ENCODE data around the gene TPRN. TPM values are rescaled to one million over a fixed set of nuclear protein-coding genes. Genes with fewer than 3 reads are reported as not detected.

TPRN gene
- total RNA-seq, 1 experiment from 2014 or later = 43.1 TPM

DNA sequence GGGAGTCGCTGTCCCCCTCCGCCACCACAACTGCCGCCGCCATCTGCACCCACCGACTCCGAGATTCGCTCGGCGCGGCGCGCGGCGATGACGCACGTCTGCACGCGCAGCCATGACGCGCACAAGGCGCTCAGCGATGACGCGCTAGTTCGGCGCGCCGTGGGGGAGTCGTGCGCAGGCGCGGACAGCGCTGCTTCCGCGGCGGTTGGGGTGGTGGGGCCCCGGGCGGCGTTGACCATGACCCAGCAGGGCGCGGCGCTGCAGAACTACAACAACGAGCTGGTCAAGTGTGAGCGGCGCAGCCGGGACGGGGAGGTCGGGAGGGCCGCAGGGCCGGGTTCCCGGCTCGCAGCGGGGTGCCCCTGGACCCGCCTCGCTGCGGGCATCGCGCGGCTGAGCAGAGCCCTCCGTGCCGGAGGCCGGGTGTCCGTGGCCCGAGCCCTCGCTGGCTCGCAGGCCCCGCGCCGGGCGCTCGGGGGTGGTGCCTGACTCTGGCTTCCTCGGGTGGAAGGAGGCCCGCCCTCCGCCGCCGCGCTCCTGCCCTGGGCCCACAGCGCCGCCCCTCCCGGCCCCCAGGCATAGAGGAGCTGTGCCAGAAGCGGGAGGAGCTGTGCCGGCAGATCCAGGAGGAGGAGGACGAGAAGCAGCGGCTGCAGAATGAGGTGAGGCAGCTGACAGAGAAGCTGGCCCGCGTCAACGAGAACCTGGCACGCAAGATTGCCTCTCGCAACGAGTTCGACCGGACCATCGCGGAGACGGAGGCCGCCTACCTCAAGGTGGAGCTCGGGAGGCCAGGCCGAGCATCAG is 11.8 kb downstream of the TPRN start, which contains the start of the genes ANAPC2 and SSNA1 (continued):
- TF ChIP-seq PREB (CRISPR knock-in tag; IDR thresholded peaks at IDR 0.05; ENCODE audit: borderline replicate concordance) (0 out of 2 replicates have a peak, but pooled peaks have one; percentile 27), NR1H2 (CRISPR knock-in tag; IDR thresholded peaks at IDR 0.05) (no peak), TEAD1 (CRISPR knock-in tag; IDR thresholded peaks at IDR 0.05) (peak; percentile 55; the same call in 1 of the 2 replicates), ELF4 (CRISPR knock-in tag; IDR thresholded peaks at IDR 0.05; ENCODE audit: low read depth) (no peak), MLX (CRISPR knock-in tag; IDR thresholded peaks at IDR 0.05) (no peak), NFYB (CRISPR knock-in tag; conservative IDR thresholded peaks at IDR 0.05; ENCODE audit: low read depth) (no peak), RORB (CRISPR knock-in tag; IDR thresholded peaks at IDR 0.05) (no peak), RELA (CRISPR knock-in tag; IDR thresholded peaks at IDR 0.05; ENCODE audit: borderline replicate concordance) (peak; percentile 85; the same call in 1 of the 2 replicates), IRF2 (CRISPR knock-in tag; IDR thresholded peaks at IDR 0.05; ENCODE audit: borderline replicate concordance, low read depth) (no peak), ZNF512 (CRISPR knock-in tag; IDR thresholded peaks at IDR 0.05; ENCODE audit: borderline replicate concordance) (no peak), NFE2L1 (CRISPR knock-in tag; IDR thresholded peaks at IDR 0.05) (no peak), MAX (CRISPR knock-in tag; IDR thresholded peaks at IDR 0.05) (peak; percentile 87; the same call in 1 of the 2 replicates), SP1 (CRISPR knock-in tag; conservative IDR thresholded peaks at IDR 0.05) (peak; percentile 99), PRRX2 (CRISPR knock-in tag; IDR thresholded peaks at IDR 0.05) (no peak), ZNF396 (CRISPR knock-in tag; IDR thresholded peaks at IDR 0.05; ENCODE audit: borderline replicate concordance) (no peak), ZNF232 (CRISPR knock-in tag; IDR thresholded peaks at IDR 0.05) (0 out of 2 replicates have a peak, but pooled peaks have one; percentile 66), HMGA2 (CRISPR knock-in tag; IDR thresholded peaks at IDR 0.05) (no peak), GRHL2 (CRISPR knock-in tag; IDR thresholded peaks at IDR 0.05; ENCODE audit: insufficient replicate concordance, severe bottlenecking) (no peak), SMAD3 (CRISPR knock-in tag; IDR thresholded peaks at IDR 0.05; ENCODE audit: borderline replicate concordance) (no peak; the same call in 1 of the 2 replicates), ZNF263 (CRISPR knock-in tag; IDR thresholded peaks at IDR 0.05; ENCODE audit: low read depth) (0 out of 2 replicates have a peak, but pooled peaks have one; percentile 59), MXD4 (CRISPR knock-in tag; IDR thresholded peaks at IDR 0.05; ENCODE audit: borderline replicate concordance) (no peak)
- TF ChIP-seq, protein P1, sequence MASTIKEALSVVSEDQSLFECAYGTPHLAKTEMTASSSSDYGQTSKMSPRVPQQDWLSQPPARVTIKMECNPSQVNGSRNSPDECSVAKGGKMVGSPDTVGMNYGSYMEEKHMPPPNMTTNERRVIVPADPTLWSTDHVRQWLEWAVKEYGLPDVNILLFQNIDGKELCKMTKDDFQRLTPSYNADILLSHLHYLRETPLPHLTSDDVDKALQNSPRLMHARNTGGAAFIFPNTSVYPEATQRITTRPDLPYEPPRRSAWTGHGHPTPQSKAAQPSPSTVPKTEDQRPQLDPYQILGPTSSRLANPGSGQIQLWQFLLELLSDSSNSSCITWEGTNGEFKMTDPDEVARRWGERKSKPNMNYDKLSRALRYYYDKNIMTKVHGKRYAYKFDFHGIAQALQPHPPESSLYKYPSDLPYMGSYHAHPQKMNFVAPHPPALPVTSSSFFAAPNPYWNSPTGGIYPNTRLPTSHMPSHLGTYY (CRISPR knock-in tag; IDR thresholded peaks at IDR 0.05) = no peak
- TF ChIP-seq, protein P2, sequence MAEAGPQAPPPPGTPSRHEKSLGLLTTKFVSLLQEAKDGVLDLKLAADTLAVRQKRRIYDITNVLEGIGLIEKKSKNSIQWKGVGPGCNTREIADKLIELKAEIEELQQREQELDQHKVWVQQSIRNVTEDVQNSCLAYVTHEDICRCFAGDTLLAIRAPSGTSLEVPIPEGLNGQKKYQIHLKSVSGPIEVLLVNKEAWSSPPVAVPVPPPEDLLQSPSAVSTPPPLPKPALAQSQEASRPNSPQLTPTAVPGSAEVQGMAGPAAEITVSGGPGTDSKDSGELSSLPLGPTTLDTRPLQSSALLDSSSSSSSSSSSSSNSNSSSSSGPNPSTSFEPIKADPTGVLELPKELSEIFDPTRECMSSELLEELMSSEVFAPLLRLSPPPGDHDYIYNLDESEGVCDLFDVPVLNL (CRISPR knock-in tag; IDR thresholded peaks at IDR 0.05; ENCODE audit: borderline replicate concordance, low read depth) = no peak
- TF ChIP-seq, protein P3, sequence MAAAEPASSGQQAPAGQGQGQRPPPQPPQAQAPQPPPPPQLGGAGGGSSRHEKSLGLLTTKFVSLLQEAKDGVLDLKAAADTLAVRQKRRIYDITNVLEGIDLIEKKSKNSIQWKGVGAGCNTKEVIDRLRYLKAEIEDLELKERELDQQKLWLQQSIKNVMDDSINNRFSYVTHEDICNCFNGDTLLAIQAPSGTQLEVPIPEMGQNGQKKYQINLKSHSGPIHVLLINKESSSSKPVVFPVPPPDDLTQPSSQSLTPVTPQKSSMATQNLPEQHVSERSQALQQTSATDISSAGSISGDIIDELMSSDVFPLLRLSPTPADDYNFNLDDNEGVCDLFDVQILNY (CRISPR knock-in tag; IDR thresholded peaks at IDR 0.05) = peak; percentile 87; the same call in 1 of the 2 replicates
- TF ChIP-seq, protein P4, sequence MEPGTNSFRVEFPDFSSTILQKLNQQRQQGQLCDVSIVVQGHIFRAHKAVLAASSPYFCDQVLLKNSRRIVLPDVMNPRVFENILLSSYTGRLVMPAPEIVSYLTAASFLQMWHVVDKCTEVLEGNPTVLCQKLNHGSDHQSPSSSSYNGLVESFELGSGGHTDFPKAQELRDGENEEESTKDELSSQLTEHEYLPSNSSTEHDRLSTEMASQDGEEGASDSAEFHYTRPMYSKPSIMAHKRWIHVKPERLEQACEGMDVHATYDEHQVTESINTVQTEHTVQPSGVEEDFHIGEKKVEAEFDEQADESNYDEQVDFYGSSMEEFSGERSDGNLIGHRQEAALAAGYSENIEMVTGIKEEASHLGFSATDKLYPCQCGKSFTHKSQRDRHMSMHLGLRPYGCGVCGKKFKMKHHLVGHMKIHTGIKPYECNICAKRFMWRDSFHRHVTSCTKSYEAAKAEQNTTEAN (CRISPR knock-in tag; IDR thresholded peaks at IDR 0.05) = no peak
- TF ChIP-seq, protein P5, sequence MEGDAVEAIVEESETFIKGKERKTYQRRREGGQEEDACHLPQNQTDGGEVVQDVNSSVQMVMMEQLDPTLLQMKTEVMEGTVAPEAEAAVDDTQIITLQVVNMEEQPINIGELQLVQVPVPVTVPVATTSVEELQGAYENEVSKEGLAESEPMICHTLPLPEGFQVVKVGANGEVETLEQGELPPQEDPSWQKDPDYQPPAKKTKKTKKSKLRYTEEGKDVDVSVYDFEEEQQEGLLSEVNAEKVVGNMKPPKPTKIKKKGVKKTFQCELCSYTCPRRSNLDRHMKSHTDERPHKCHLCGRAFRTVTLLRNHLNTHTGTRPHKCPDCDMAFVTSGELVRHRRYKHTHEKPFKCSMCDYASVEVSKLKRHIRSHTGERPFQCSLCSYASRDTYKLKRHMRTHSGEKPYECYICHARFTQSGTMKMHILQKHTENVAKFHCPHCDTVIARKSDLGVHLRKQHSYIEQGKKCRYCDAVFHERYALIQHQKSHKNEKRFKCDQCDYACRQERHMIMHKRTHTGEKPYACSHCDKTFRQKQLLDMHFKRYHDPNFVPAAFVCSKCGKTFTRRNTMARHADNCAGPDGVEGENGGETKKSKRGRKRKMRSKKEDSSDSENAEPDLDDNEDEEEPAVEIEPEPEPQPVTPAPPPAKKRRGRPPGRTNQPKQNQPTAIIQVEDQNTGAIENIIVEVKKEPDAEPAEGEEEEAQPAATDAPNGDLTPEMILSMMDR (IDR thresholded peaks at IDR 0.05) = no peak
- TF ChIP-seq, protein P6, sequence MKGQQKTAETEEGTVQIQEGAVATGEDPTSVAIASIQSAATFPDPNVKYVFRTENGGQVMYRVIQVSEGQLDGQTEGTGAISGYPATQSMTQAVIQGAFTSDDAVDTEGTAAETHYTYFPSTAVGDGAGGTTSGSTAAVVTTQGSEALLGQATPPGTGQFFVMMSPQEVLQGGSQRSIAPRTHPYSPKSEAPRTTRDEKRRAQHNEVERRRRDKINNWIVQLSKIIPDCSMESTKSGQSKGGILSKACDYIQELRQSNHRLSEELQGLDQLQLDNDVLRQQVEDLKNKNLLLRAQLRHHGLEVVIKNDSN (CRISPR knock-in tag; IDR thresholded peaks at IDR 0.05) = peak; percentile 51; the same call in 1 of the 2 replicates

All from WTC11 (cell line).